B cell (primary cell): ENCODE results near the gene ARHGAP6. TPM values are rescaled to one million over a fixed set of nuclear protein-coding genes. Genes with fewer than 3 reads are reported as not detected.

Source experiments
- ATAC-seq: fragments of 200-7000 bp; cut with Tn5 transposase; one replicate; pipeline ENCODE4 v1.10.0; 2021; ENCODE audit warnings: low read depth, mild to moderate bottlenecking, moderate number of reproducible peaks, moderate library complexity
- CTCF ChIA-PET: fragments of 350-600 bp; sonication (Branson Sonifier 250); formaldehyde crosslinking; loops from one replicate; lab custom pipeline; 2021; ENCODE audit warnings: antibody characterized with exemption, inconsistent platforms; lab: Charles Lee
- POLR2A ChIA-PET: fragments of 350-600 bp; sonication (Branson Sonifier 250); formaldehyde crosslinking; loops from one replicate; lab custom pipeline; 2021; ENCODE audit warnings: antibody characterized with exemption; lab: Charles Lee
- DNase-seq: peaks from one replicate; pipeline ENCODE4 v3.0.0; 2013
- H2AFZ ChIP-seq: 2 replicates; pipeline ENCODE4 v1.6.1; 2012; ENCODE audit warnings: mild to moderate bottlenecking, low read depth, low read length; ENCODE audit not compliant: insufficient read depth, poor library complexity, severe bottlenecking
- H3K27ac ChIP-seq, 2 donors: 1 replicate in 1 of 2; 2 replicates in 1 of 2; pipeline ENCODE4 v1.5.1; 2012 to 2013; ENCODE audit warnings: low read length in 2 of 2, mild to moderate bottlenecking in 2 of 2, moderate library complexity in 1 of 2
- H3K27me3 ChIP-seq, 4 experiments: fragments of 200-600 bp in 1 of 4; sonication (generic) in 1 of 4; replicated peaks in 1 of 4; 1 replicate in 2 of 4; 2 replicates in 2 of 4; pipeline versions ENCODE4 v1.6.1 to v1.7.0; 2013 to 2016; ENCODE audit warnings: low read length in 3 of 4, mild to moderate bottlenecking in 2 of 4, mixed read lengths in 1 of 4, moderate library complexity in 1 of 4; ENCODE audit not compliant: insufficient read depth in 4 of 4, control insufficient read depth in 3 of 4; ENCODE audit errors: control extremely low read depth in 1 of 4
- H3K36me3 ChIP-seq, 2 experiments: replicated peaks in 1 of 2; 1 replicate in 1 of 2; 2 replicates in 1 of 2; pipeline versions ENCODE4 v1.6.1 to v1.7.1; 2013; ENCODE audit warnings: low read length in 1 of 2; ENCODE audit not compliant: insufficient read depth in 2 of 2, control insufficient read depth in 1 of 2; ENCODE audit errors: control extremely low read depth in 1 of 2, extremely low read depth in 1 of 2
- H3K4me1 ChIP-seq, 2 donors: fragments of 200-600 bp in 1 of 2; sonication (generic) in 1 of 2; 1 replicate in 1 of 2; 2 replicates in 1 of 2; pipeline versions ENCODE4 v1.5.1 to v1.6.1; 2013 to 2017; ENCODE audit warnings: low read length in 2 of 2; ENCODE audit not compliant: control insufficient read depth in 2 of 2, insufficient read depth in 2 of 2
- H3K4me2 ChIP-seq: replicated peaks from 2 replicates; pipeline ENCODE3; 2012; ENCODE audit warnings: mild to moderate bottlenecking, low read depth, low read length; ENCODE audit not compliant: poor library complexity, severe bottlenecking
- H3K4me3 ChIP-seq, 5 experiments: fragments of 200-600 bp in 1 of 5; sonication (generic) in 1 of 5; 1 replicate in 3 of 5; 2 replicates in 2 of 5; pipeline versions ENCODE4 v1.5.1 to v1.7.0; 2011 to 2016; ENCODE audit warnings: low read length in 4 of 5, mild to moderate bottlenecking in 4 of 5, low read depth in 2 of 5, control low read depth in 1 of 5, moderate library complexity in 1 of 5; ENCODE audit not compliant: insufficient read depth in 1 of 5; ENCODE audit errors: control extremely low read depth in 1 of 5, extremely low read depth in 1 of 5
- H3K79me2 ChIP-seq: fragments of 200-600 bp; sonication (generic); one replicate; pipeline ENCODE4 v1.6.0; 2016; ENCODE audit warnings: low read length; ENCODE audit not compliant: control insufficient read depth, insufficient read depth
- H3K9ac ChIP-seq: fragments of 200-600 bp; sonication (generic); 2 replicates; pipeline ENCODE4 v1.6.1; 2017; ENCODE audit warnings: mild to moderate bottlenecking, low read length, moderate library complexity
- H3K9me3 ChIP-seq, 3 donors: one replicate each; pipeline versions ENCODE4 v1.6.1 to v1.7.1; 2013; ENCODE audit warnings: low read length in 2 of 3; ENCODE audit not compliant: control insufficient read depth in 2 of 3, insufficient read depth in 1 of 3; ENCODE audit errors: control extremely low read depth in 1 of 3
- H4K20me1 ChIP-seq: 2 replicates; pipeline ENCODE4 v1.6.0; 2012; ENCODE audit warnings: mild to moderate bottlenecking, low read length; ENCODE audit not compliant: insufficient read depth, control insufficient read depth, poor library complexity, severe bottlenecking
- H3K27ac Mint-ChIP-seq: one replicate; pipeline ENCODE4 v1.8.0; 2021; ENCODE audit warnings: mixed read lengths
- H3K27me3 Mint-ChIP-seq: one replicate; pipeline ENCODE4 v1.8.0; 2021; ENCODE audit warnings: mixed read lengths
- H3K4me1 Mint-ChIP-seq: one replicate; pipeline ENCODE4 v1.8.0; 2021; ENCODE audit warnings: mixed read lengths
- H3K4me3 Mint-ChIP-seq: one replicate; pipeline ENCODE4 v1.8.0; 2021; ENCODE audit warnings: mixed read lengths
- H3K9me3 Mint-ChIP-seq: one replicate; pipeline ENCODE4 v1.8.0; 2022; ENCODE audit warnings: mixed read lengths; ENCODE audit not compliant: insufficient read depth
- EZH2 ChIP-seq: IDR thresholded peaks from 2 replicates; pipeline ENCODE4 v1.6.1; 2012; ENCODE audit warnings: borderline replicate concordance, low read depth, mild to moderate bottlenecking, moderate library complexity, low read length; ENCODE audit not compliant: insufficient read depth, poor library complexity, severe bottlenecking
- WGBS: methylation state at CpG from one replicate; pipeline ENCODE4 v1.1.5; 2013; ENCODE audit warnings: missing lambda C conversion rate; ENCODE audit not compliant: insufficient coverage; 5-methylcytosine and 5-hydroxymethylcytosine counted together
- intact Hi-C: fragments of 100-400 bp; cut with micrococcal nuclease; formaldehyde crosslinking; loops from one replicate; pipeline ENCODE4 v1.10.0; 2022
- polyA plus RNA-seq: library from polyadenylated mRNA; depleted of rRNA; stranded (reverse); fragments of >200 nt; gene quantifications from 2 replicates; pipeline ENCODE4 v1.2.3, GENCODE V29; 2012
- total RNA-seq, 2 donors: library from RNA; stranded (reverse); fragments of 120-200 nt in 1 of 2; gene quantifications; 1 replicate in 1 of 2; 2 replicates in 1 of 2; pipeline versions ENCODE4 v1.2.3 to v1.2.4, GENCODE V29; 2013 to 2022
- TF ChIP-seq, protein P1 (sequence below): fragments of 200-600 bp; IDR thresholded peaks from one replicate; pipeline ENCODE4 v1.8.0; 2022; ENCODE audit warnings: antibody characterized with exemption, mild to moderate bottlenecking

ARHGAP6 gene
- total and polyA plus RNA-seq, 2 donors (not counting 1 experiment from before 2014, with no cell fraction given): 1.6 to 2.6 TPM

DNA sequence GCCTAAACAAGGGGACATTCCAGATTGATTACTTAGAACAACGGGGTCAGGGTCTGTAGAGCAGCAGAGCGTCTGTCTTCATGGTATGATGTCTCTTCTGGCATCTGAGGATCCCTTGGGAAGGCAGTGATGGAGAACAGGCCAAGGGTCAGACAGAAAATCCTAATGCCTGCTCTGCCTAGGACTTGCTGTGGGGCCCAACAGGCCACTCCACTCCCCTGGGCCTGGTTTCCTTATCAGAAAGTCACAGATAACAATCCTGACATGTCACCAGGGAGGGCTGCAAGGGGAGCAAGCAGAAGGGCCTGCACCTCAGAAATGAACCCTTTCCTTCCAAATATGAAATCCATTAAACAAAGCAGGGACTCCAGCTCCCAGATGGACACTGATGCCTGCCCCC, 21.4 kb upstream of the ARHGAP6 start:
- ATAC-seq: no peak
- H2AFZ ChIP-seq: no peak overlapping the region
- intact Hi-C loops: no loop called here
- H3K9me3 ChIP-seq: no peaks in the 10 kb centered on the region
- Mint-ChIP-seq H3K27me3 (peaks cover 7% of the 10 kb centered on the region), H3K9me3 (peaks cover 2% of the 10 kb centered on the region), H3K27ac (no peak overlapping the region), H3K4me1 (no peaks in the 10 kb centered on the region), H3K4me3 (no peak overlapping the region)
- no peaks in the 10 kb centered on the region for H3K36me3 ChIP-seq
- H3K4me2 ChIP-seq: no peak overlapping the region
- no peaks in the 10 kb centered on the region for H3K79me2 ChIP-seq
- 100% methylated on average over 1 of the region's 2 CpGs for WGBS
- no peaks in the 10 kb centered on the region for H3K4me1 ChIP-seq
- H3K27me3 ChIP-seq: no peaks in the 10 kb centered on the region
- no peaks in the 10 kb centered on the region for H4K20me1 ChIP-seq
- TF ChIP-seq EZH2: no peak
- TF ChIP-seq, protein P1, sequence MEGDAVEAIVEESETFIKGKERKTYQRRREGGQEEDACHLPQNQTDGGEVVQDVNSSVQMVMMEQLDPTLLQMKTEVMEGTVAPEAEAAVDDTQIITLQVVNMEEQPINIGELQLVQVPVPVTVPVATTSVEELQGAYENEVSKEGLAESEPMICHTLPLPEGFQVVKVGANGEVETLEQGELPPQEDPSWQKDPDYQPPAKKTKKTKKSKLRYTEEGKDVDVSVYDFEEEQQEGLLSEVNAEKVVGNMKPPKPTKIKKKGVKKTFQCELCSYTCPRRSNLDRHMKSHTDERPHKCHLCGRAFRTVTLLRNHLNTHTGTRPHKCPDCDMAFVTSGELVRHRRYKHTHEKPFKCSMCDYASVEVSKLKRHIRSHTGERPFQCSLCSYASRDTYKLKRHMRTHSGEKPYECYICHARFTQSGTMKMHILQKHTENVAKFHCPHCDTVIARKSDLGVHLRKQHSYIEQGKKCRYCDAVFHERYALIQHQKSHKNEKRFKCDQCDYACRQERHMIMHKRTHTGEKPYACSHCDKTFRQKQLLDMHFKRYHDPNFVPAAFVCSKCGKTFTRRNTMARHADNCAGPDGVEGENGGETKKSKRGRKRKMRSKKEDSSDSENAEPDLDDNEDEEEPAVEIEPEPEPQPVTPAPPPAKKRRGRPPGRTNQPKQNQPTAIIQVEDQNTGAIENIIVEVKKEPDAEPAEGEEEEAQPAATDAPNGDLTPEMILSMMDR: no peak
- no peak for DNase-seq
- H3K9ac ChIP-seq: no peak overlapping the region
- no peak overlapping the region for H3K27ac ChIP-seq
- ChIA-PET POLR2A (no interaction called here), CTCF (no interaction called here)
- no peak overlapping the region for H3K4me3 ChIP-seq

DNA sequence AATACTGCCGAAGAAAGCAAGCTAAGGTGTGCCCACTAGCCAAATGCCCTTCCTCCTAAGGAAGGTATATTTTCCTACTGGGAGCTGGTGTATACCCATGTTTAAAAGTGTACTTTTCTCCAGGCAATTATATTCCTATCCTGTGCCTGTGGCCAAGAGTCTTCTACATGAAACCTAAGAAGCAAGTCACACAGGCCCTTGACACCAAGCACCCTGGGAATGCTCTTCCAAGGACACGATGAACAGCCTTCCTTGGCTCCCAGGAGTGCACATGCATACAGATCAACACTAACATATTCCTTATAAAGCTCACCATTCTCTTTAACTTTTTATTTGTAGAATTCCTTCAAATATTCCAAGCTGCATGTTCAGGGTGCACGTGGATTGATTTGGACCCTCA, 17.3 kb upstream of the ARHGAP6 start:
- Mint-ChIP-seq H3K4me3 (no peak overlapping the region), H3K27me3 (peaks cover 3% of the 10 kb centered on the region), H3K4me1 (no peaks in the 10 kb centered on the region), H3K9me3 (no peaks in the 10 kb centered on the region), H3K27ac (no peak overlapping the region)
- CTCF ChIA-PET: no interaction called here
- POLR2A ChIA-PET: no interaction called here
- Histone ChIP-seq H3K27me3 (no peaks in the 10 kb centered on the region), H4K20me1 (no peaks in the 10 kb centered on the region), H2AFZ (no peak overlapping the region), H3K4me2 (no peak overlapping the region), H3K9ac (no peak overlapping the region), H3K4me1 (no peaks in the 10 kb centered on the region), H3K4me3 (no peak overlapping the region), H3K9me3 (no peaks in the 10 kb centered on the region), H3K27ac (no peak overlapping the region), H3K79me2 (no peaks in the 10 kb centered on the region), H3K36me3 (no peaks in the 10 kb centered on the region)
- intact Hi-C loops: no loop called here
- 83% methylated on average over 1 of the region's 3 CpGs for WGBS
- no peak for DNase-seq
- no peak for ATAC-seq
- TF ChIP-seq, protein P1: no peak
- TF ChIP-seq EZH2: no peak
